HT1080 (cell line): ENCODE measurements around the gene CREB5. TPM values are rescaled to one million over a fixed set of nuclear protein-coding genes. Genes with fewer than 3 reads are reported as not detected.

Experiments used
- DNase-seq: peaks from one replicate; pipeline ENCODE4 v3.0.0-alpha.2; 2015; ENCODE audit warnings: low read depth
- total RNA-seq: library from RNA; depleted of rRNA; stranded (reverse); fragments of >200 nt; shearing (Covaris generic); gene quantifications from 2 replicates; pipeline ENCODE4 v1.2.3, GENCODE V29; 2014

The CREB5 gene
- total RNA-seq, 1 experiment from 2014 or later = 9.3 TPM

- no peak for DNase-seq
Observed at GRCh38 chr7:28477041-28477442, 64.7 kb downstream of the CREB5 start.

- no peak for DNase-seq
Observed at GRCh38 chr7:28478656-28479055, 66.3 kb downstream of the CREB5 start.

- no peak for DNase-seq
Observed at GRCh38 chr7:28479507-28479947, 67.2 kb downstream of the CREB5 start.

- DNase-seq = no peak
Observed at GRCh38 chr7:28480595-28480994, 68.3 kb downstream of the CREB5 start.

- DNase-seq = no peak
Observed at GRCh38 chr7:28481091-28481926, 69.0 kb downstream of the CREB5 start.

GRCh38 chr7:28483112-28483511 lies 70.8 kb downstream of the CREB5 start:
- no peak for DNase-seq

- no peak for DNase-seq
Observed at GRCh38 chr7:28483908-28484605, 71.7 kb downstream of the CREB5 start.

- DNase-seq = no peak
Observed at GRCh38 chr7:28484606-28484935, 72.3 kb downstream of the CREB5 start.

GRCh38 chr7:28487487-28487886 lies 75.2 kb downstream of the CREB5 start:
- no peak for DNase-seq

GRCh38 chr7:28488061-28488791 lies 75.9 kb downstream of the CREB5 start:
- no peak for DNase-seq

- no peak for DNase-seq
Observed at GRCh38 chr7:28490831-28491230, 78.5 kb downstream of the CREB5 start.

- DNase-seq = no peak
Observed at GRCh38 chr7:28493477-28493876, 81.2 kb downstream of the CREB5 start.

- DNase-seq = no peak
Observed at GRCh38 chr7:28497009-28497408, 84.7 kb downstream of the CREB5 start.

- no peak for DNase-seq
Observed at GRCh38 chr7:28498636-28499035, 86.3 kb downstream of the CREB5 start.

- peak; percentile 25 for DNase-seq
Observed at GRCh38 chr7:28500138-28500537, 87.8 kb downstream of the CREB5 start.

GRCh38 chr7:28502408-28502807 lies 90.1 kb downstream of the CREB5 start:
- no peak for DNase-seq

GRCh38 chr7:28503396-28503795 lies 91.1 kb downstream of the CREB5 start:
- DNase-seq = no peak

GRCh38 chr7:28505014-28505413 lies 92.7 kb downstream of the CREB5 start:
- DNase-seq = no peak

GRCh38 chr7:28505867-28506266 lies 93.5 kb downstream of the CREB5 start:
- no peak for DNase-seq

- DNase-seq = no peak
Observed at GRCh38 chr7:28507525-28508282, 95.4 kb downstream of the CREB5 start.

- DNase-seq = no peak
Observed at GRCh38 chr7:28509251-28510025, 97.1 kb downstream of the CREB5 start.
